Measurements from ENCODE around the gene CACNA1D.

CACNA1D gene

GRCh38 chr3:53835257-53835656 is 340.8 kb downstream of the CACNA1D start:
- no peak for DNase-seq

GRCh38 chr3:53836084-53836872 is 341.9 kb downstream of the CACNA1D start:
- DNase-seq: no peak

GRCh38 chr3:53837331-53837730 is 342.9 kb downstream of the CACNA1D start:
- no peak for DNase-seq

- no peak for DNase-seq
These were observed 346.9 kb downstream of the CACNA1D start for GRCh38 chr3:53841296-53841695.

GRCh38 chr3:53842436-53843194 is 348.2 kb downstream of the CACNA1D start:
- no peak for DNase-seq

GRCh38 chr3:53843195-53844177 is 349.1 kb downstream of the CACNA1D start:
- no peak for DNase-seq

GRCh38 chr3:53844262-53845102 is 350.1 kb downstream of the CACNA1D start:
- no peak for DNase-seq

- DNase-seq: no peak
These were observed 350.9 kb downstream of the CACNA1D start for GRCh38 chr3:53845103-53845880.

GRCh38 chr3:53845881-53846133 is 351.4 kb downstream of the CACNA1D start:
- no peak for DNase-seq

GRCh38 chr3:53846134-53846850 is 351.9 kb downstream of the CACNA1D start, which contains the start of the genes CHDH and IL17RB:
Gene CHDH (minus strand): TSS chr3:53846419. CDS start chr3:53824008, 22,411 bp downstream.
Gene IL17RB (plus strand): TSS chr3:53846568. CDS start chr3:53846589, 21 bp downstream.
- no peak for DNase-seq

GRCh38 chr3:53846851-53847155 is 352.4 kb downstream of the CACNA1D start:
- DNase-seq: no peak

GRCh38 chr3:53849916-53850315 is 355.5 kb downstream of the CACNA1D start:
- no peak for DNase-seq

GRCh38 chr3:53850895-53851294 is 356.5 kb downstream of the CACNA1D start:
- DNase-seq: no peak

GRCh38 chr3:53856964-53857363 is 362.6 kb downstream of the CACNA1D start:
- no peak for DNase-seq

- no peak for DNase-seq
These were observed 363.8 kb downstream of the CACNA1D start for GRCh38 chr3:53858096-53858741.

- DNase-seq: no peak
These were observed 364.8 kb downstream of the CACNA1D start for GRCh38 chr3:53859178-53859577.

- no peak for DNase-seq
These were observed 365.8 kb downstream of the CACNA1D start for GRCh38 chr3:53860196-53860595.

GRCh38 chr3:53862241-53862640 is 367.8 kb downstream of the CACNA1D start:
- DNase-seq: no peak

GRCh38 chr3:53863145-53863544 is 368.7 kb downstream of the CACNA1D start:
- no peak for DNase-seq

Measured in SIG-M5 (cell line).